ENCODE data around the gene UBE2F. TPM values are rescaled to one million over a fixed set of nuclear protein-coding genes. Genes with fewer than 3 reads are reported as not detected.

Gene UBE2F
- total RNA-seq, 1 experiment from 2014 or later = 44.9 TPM

- POLR2A ChIA-PET = no interaction called here
- in situ Hi-C loops (cut with HindIII; ENCODE audit: low pct_unique_long_range_greater_than_20kb, low sequenced_read_pairs) = no loop called here
Measured at GRCh38 chr2:238030422-238031155, 63.8 kb downstream of the UBE2F start.

GRCh38 chr2:238031751-238032150 is 64.9 kb downstream of the UBE2F start:
- no TSS peak for BruUV-seq (replicated peaks)
- no peaks in the 10 kb centered on the region for H3K36me3 ChIP-seq (ENCODE audit: control insufficient read depth, insufficient read depth, low read length)
- no peaks in the 10 kb centered on the region for H3K27me3 ChIP-seq (ENCODE audit: control insufficient read depth, insufficient read depth, low read length)
- ChIA-PET POLR2A (no interaction called here), CTCF (no interaction called here)
- H3K4me1 ChIP-seq (ENCODE audit: control insufficient read depth, insufficient read depth, low read length) = no peaks in the 10 kb centered on the region
- DNase-seq (ENCODE audit: low read depth, low spot score) (no peak), ATAC-seq (no peak)
- no peak overlapping the region for H3K27ac ChIP-seq (ENCODE audit: low read length)
- H3K9me3 ChIP-seq (ENCODE audit: control insufficient read depth, insufficient read depth, low read depth, low read length) = no peaks in the 10 kb centered on the region
- in situ Hi-C loops (cut with HindIII; ENCODE audit: low pct_unique_long_range_greater_than_20kb, low sequenced_read_pairs) (no loop called here), intact Hi-C loops (cut with micrococcal nuclease; ENCODE audit: unreplicated experiment) (no loop called here)
- H3K4me3 ChIP-seq (ENCODE audit: low read depth in 2 of 2, low read length in 2 of 2) = no peak overlapping the region
- TF ChIP-seq REST (IDR thresholded peaks at IDR 0.05; ENCODE audit: insufficient read depth in 1 of 2, low read depth in 2 of 2, low read length in 1 of 2) = no peak
- no peak for TF ChIP-seq CTCF (IDR thresholded peaks at IDR 0.05)
- TF ChIP-seq SIN3A (IDR thresholded peaks at IDR 0.05; ENCODE audit: borderline replicate concordance, insufficient read depth, low read depth, low read length) = no peak
- no peak for TF ChIP-seq POLR2AphosphoS5 (IDR thresholded peaks at IDR 0.05; ENCODE audit: low read depth, low read length)
- TF ChIP-seq TCF7L2 (IDR thresholded peaks at IDR 0.05; ENCODE audit: low read depth, low read length) = no peak

More at GRCh38 chr2:238030422-238031155, 63.8 kb downstream of the UBE2F start:
- ATAC-seq (peak; percentile 38; the same call in 1 of the 2 replicates), DNase-seq (ENCODE audit: low read depth, low spot score) (no peak)
- no TSS peak for BruUV-seq (replicated peaks)
- no peaks in the 10 kb centered on the region for H3K27me3 ChIP-seq (ENCODE audit: control insufficient read depth, insufficient read depth, low read length)
- intact Hi-C loops (cut with micrococcal nuclease; ENCODE audit: unreplicated experiment) = no loop called here
- no peaks in the 10 kb centered on the region for H3K9me3 ChIP-seq (ENCODE audit: control insufficient read depth, insufficient read depth, low read depth, low read length)
- TF ChIP-seq POLR2AphosphoS5 (IDR thresholded peaks at IDR 0.05; ENCODE audit: low read depth, low read length) (no peak), SIN3A (IDR thresholded peaks at IDR 0.05; ENCODE audit: borderline replicate concordance, insufficient read depth, low read depth, low read length) (no peak), TCF7L2 (IDR thresholded peaks at IDR 0.05; ENCODE audit: low read depth, low read length) (no peak), CTCF (IDR thresholded peaks at IDR 0.05) (no peak), REST (IDR thresholded peaks at IDR 0.05; ENCODE audit: insufficient read depth in 1 of 2, low read depth in 2 of 2, low read length in 1 of 2) (no peak)
- H3K36me3 ChIP-seq (ENCODE audit: control insufficient read depth, insufficient read depth, low read length) = no peaks in the 10 kb centered on the region; the same call in 1 of the 2 replicates
- no peaks in the 10 kb centered on the region for H3K4me1 ChIP-seq (ENCODE audit: control insufficient read depth, insufficient read depth, low read length)
- no peak overlapping the region for H3K4me3 ChIP-seq (ENCODE audit: low read depth in 2 of 2, low read length in 2 of 2)
- CTCF ChIA-PET = no interaction called here
- H3K27ac ChIP-seq (ENCODE audit: low read length) = no peak overlapping the region
